ENCODE data around the gene NEUROG3.

Gene NEUROG3

DNA sequence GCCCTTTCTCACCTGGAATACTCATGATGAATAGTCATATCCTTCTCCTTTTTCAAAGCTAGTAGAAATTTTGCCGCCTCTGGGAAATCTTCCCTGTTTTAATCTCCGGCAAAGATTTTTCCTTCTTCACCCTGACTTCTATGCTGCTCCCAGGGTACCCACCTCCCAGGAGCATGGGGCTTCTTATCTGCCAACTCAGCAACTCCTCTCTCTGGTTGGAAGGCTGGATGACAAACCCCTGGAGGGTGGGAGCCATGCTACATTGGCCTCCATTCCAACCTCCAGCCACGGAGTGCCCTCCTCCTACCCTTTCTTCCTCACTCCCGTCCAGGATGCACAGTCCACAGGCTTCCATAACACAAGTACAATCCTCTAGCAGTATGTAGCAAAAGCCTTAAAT, 19.9 kb downstream of the NEUROG3 start:
- DNase-seq (ENCODE audit: low read depth in 1 of 2, low spot score in 1 of 2), result no peak
- Histone ChIP-seq H3K4me3 (replicated peaks; ENCODE audit: insufficient read depth, low read length) (no peak overlapping the region), H3K27ac (replicated peaks) (no peak overlapping the region), H3K27me3 (ENCODE audit: insufficient read depth, poor library complexity, severe bottlenecking) (no peaks in the 10 kb centered on the region)
- TF ChIP-seq POLR2AphosphoS5 (IDR thresholded peaks at IDR 0.05; ENCODE audit: low read depth) (no peak), SPI1 (IDR thresholded peaks at IDR 0.05; ENCODE audit: borderline replicate concordance, low read depth) (no peak), GABPA (IDR thresholded peaks at IDR 0.05; ENCODE audit: low read depth) (no peak)
- TF ChIP-seq, protein P1, sequence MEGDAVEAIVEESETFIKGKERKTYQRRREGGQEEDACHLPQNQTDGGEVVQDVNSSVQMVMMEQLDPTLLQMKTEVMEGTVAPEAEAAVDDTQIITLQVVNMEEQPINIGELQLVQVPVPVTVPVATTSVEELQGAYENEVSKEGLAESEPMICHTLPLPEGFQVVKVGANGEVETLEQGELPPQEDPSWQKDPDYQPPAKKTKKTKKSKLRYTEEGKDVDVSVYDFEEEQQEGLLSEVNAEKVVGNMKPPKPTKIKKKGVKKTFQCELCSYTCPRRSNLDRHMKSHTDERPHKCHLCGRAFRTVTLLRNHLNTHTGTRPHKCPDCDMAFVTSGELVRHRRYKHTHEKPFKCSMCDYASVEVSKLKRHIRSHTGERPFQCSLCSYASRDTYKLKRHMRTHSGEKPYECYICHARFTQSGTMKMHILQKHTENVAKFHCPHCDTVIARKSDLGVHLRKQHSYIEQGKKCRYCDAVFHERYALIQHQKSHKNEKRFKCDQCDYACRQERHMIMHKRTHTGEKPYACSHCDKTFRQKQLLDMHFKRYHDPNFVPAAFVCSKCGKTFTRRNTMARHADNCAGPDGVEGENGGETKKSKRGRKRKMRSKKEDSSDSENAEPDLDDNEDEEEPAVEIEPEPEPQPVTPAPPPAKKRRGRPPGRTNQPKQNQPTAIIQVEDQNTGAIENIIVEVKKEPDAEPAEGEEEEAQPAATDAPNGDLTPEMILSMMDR (IDR thresholded peaks at IDR 0.05; ENCODE audit: insufficient read depth, low read length), result no peak
- TF ChIP-seq, protein P2, sequence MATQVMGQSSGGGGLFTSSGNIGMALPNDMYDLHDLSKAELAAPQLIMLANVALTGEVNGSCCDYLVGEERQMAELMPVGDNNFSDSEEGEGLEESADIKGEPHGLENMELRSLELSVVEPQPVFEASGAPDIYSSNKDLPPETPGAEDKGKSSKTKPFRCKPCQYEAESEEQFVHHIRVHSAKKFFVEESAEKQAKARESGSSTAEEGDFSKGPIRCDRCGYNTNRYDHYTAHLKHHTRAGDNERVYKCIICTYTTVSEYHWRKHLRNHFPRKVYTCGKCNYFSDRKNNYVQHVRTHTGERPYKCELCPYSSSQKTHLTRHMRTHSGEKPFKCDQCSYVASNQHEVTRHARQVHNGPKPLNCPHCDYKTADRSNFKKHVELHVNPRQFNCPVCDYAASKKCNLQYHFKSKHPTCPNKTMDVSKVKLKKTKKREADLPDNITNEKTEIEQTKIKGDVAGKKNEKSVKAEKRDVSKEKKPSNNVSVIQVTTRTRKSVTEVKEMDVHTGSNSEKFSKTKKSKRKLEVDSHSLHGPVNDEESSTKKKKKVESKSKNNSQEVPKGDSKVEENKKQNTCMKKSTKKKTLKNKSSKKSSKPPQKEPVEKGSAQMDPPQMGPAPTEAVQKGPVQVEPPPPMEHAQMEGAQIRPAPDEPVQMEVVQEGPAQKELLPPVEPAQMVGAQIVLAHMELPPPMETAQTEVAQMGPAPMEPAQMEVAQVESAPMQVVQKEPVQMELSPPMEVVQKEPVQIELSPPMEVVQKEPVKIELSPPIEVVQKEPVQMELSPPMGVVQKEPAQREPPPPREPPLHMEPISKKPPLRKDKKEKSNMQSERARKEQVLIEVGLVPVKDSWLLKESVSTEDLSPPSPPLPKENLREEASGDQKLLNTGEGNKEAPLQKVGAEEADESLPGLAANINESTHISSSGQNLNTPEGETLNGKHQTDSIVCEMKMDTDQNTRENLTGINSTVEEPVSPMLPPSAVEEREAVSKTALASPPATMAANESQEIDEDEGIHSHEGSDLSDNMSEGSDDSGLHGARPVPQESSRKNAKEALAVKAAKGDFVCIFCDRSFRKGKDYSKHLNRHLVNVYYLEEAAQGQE (IDR thresholded peaks at IDR 0.05; ENCODE audit: insufficient replicate concordance, low read depth), result no peak

DNA sequence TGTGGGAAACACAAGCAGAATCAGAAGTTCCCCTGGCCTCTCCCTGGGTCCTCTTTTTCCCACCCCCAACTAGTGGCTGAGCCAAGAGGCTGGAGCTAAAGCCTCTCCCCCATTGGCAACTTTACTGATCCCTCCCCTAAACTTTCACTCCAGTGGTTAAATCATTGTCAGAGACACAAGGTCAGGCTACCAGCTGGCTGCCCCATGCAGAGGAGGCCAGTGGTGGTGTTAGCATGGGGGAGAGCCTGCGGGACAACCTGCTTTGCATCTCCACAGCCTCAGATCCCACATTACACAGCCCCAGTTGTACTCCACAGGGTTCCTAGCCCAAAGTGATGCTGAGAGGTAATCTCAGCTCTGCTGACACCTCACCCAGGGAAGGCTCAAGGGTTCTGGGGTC, 21.0 kb downstream of the NEUROG3 start:
- Histone ChIP-seq H3K27me3 (ENCODE audit: insufficient read depth, poor library complexity, severe bottlenecking) (no peaks in the 10 kb centered on the region), H3K27ac (replicated peaks) (no peak overlapping the region), H3K4me3 (replicated peaks; ENCODE audit: insufficient read depth, low read length) (no peak overlapping the region)
- TF ChIP-seq GABPA (IDR thresholded peaks at IDR 0.05; ENCODE audit: low read depth) (no peak), SPI1 (IDR thresholded peaks at IDR 0.05; ENCODE audit: borderline replicate concordance, low read depth) (no peak), POLR2AphosphoS5 (IDR thresholded peaks at IDR 0.05; ENCODE audit: low read depth) (no peak)
- TF ChIP-seq, protein P1 (IDR thresholded peaks at IDR 0.05; ENCODE audit: insufficient read depth, low read length), result no peak
- TF ChIP-seq, protein P2 (IDR thresholded peaks at IDR 0.05; ENCODE audit: insufficient replicate concordance, low read depth), result no peak
- DNase-seq (ENCODE audit: low read depth in 1 of 2, low spot score in 1 of 2), result no peak

DNA sequence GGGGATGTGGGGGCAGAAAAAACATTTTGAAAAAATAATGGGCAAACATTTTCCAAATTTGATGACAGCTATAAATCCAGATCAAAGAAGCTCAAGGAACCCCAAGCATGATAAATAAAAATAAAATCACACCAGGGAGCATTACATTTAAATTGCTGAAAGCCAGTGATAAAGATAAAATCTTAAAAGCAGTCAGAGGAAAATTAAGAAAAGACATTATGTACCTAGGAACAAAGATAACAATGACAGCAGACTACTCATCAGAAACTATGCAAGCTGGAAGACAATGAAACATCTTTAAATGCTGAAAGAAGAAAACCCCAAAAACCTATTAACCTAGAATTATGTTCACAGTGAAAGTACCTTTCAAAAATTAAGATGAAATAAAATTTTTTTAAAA, 23.3 kb downstream of the NEUROG3 start:
- H3K27ac ChIP-seq (replicated peaks), result no peak overlapping the region
- H3K27me3 ChIP-seq (ENCODE audit: insufficient read depth, poor library complexity, severe bottlenecking), result no peaks in the 10 kb centered on the region
- H3K4me3 ChIP-seq (replicated peaks; ENCODE audit: insufficient read depth, low read length), result no peak overlapping the region
- no peak for DNase-seq (ENCODE audit: low read depth in 1 of 2, low spot score in 1 of 2)
- TF ChIP-seq, protein P2 (IDR thresholded peaks at IDR 0.05; ENCODE audit: insufficient replicate concordance, low read depth), result no peak
- TF ChIP-seq, protein P1 (IDR thresholded peaks at IDR 0.05; ENCODE audit: insufficient read depth, low read length), result no peak
- no peak for TF ChIP-seq SPI1 (IDR thresholded peaks at IDR 0.05; ENCODE audit: borderline replicate concordance, low read depth)
- TF ChIP-seq POLR2AphosphoS5 (IDR thresholded peaks at IDR 0.05; ENCODE audit: low read depth), result no peak
- TF ChIP-seq GABPA (IDR thresholded peaks at IDR 0.05; ENCODE audit: low read depth), result no peak

Data from HL-60 (cell line).